Prostate gland (tissue), 2 donors: ENCODE measurements around the gene RAB6C. TPM values are rescaled to one million over a fixed set of nuclear protein-coding genes. Genes with fewer than 3 reads are reported as not detected.
"Not testable (repeated sequence)": the region's sequence is repeated elsewhere in the genome, so short reads cannot be mapped to it uniquely, and the experiment has no call there.

Experiments used
- DNase-seq: peaks from one replicate; pipeline ENCODE4 v3.0.0-alpha.2; 2019; ENCODE audit warnings: low spot score
- H3K27ac ChIP-seq, 2 donors: fragments of 200-600 bp; sonication (generic); 2 replicates each; pipeline ENCODE4 v1.5.1; 2017 to 2019
- H3K27me3 ChIP-seq: fragments of 200-600 bp; sonication (generic); replicated peaks from 2 replicates; pipeline ENCODE4 v1.5.1; 2019; ENCODE audit not compliant: insufficient read depth
- H3K36me3 ChIP-seq, 2 donors: fragments of 200-600 bp; sonication (generic); 1 replicate in 1 of 2; 2 replicates in 1 of 2; pipeline versions ENCODE4 v1.5.1 to v1.8.1; 2017 to 2019
- H3K4me1 ChIP-seq: fragments of 200-600 bp; sonication (generic); replicated peaks from 2 replicates; pipeline ENCODE4 v1.5.1; 2019
- H3K4me3 ChIP-seq, 2 donors: fragments of 200-600 bp; sonication (generic); 2 replicates each; pipeline ENCODE4 v1.5.1; 2017 to 2019
- H3K9me3 ChIP-seq: fragments of 200-600 bp; sonication (generic); 2 replicates; pipeline ENCODE4 v1.5.1; 2017
- POLR2A ChIP-seq: fragments of 450-650 bp; IDR thresholded peaks from one replicate; pipeline ENCODE4 v1.6.1; 2016; ENCODE audit warnings: antibody characterized with exemption, mild to moderate bottlenecking
- POLR2AphosphoS5 ChIP-seq: sonication (generic); formaldehyde crosslinking; IDR thresholded peaks from one replicate; pipeline ENCODE4 v1.6.1; 2017; ENCODE audit warnings: antibody characterized with exemption
- WGBS: methylation state at CpG from one replicate; pipeline ENCODE4 v1.1.5; 2018; 5-methylcytosine and 5-hydroxymethylcytosine counted together
- intact Hi-C: fragments of 100-400 bp; cut with DNase I; formaldehyde crosslinking; loops from one replicate; pipeline ENCODE4 v1.14.2; 2022
- total RNA-seq, 2 donors: library from RNA; depleted of rRNA; stranded (reverse); fragments of >200 nt; gene quantifications; one replicate each; pipeline ENCODE4 v1.1.0, GENCODE V29; 2016
- TF ChIP-seq, protein P1 (sequence below), 4 experiments: fragments of 200-600 bp in 2 of 4; fragments of 450-650 bp in 2 of 4; sonication (generic) in 2 of 4; IDR thresholded peaks; 1 replicate in 3 of 4; 2 replicates in 1 of 4; pipeline ENCODE4 v1.5.1; 2016 to 2019; ENCODE audit warnings: antibody characterized with exemption in 4 of 4, mild to moderate bottlenecking in 2 of 4, moderate library complexity in 2 of 4

RAB6C gene
- 1 to 10 TPM in 1 of 2 donors, under 1 TPM in 1; 0.87 to 2.4 TPM for total RNA-seq

DNA sequence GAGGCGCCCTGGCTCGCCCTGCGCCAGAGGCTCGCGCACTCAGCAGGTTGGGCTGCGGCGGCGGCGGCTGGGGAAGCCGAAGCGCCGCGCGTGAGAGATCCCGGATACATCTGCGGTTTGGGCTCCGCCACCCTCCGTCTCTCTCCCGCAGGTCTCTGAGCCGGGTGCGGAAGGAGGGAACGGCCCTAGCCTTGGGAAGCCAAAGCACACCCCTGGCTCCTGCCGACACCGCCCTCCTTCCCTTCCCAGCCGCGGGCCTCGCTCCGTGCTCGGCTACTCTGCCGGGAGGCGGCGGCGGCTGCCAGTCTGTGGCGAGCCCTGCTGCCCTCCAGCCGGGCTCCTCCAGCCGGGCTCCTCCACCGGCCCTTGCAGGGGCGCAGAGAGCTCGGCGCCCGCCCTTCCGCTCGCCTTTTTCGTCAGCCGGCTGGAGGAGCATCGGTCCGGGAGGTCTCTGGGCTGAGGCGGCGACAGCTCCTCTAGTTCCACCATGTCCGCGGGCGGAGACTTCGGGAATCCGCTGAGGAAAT is at the start of gene RAB6C:
Gene RAB6C (plus strand): TSS at position 38 of the 527 bp plus-strand sequence. CDS start 450 bp downstream, at position 488.
- Histone ChIP-seq H3K4me3 (peak within 1 kb of the TSS; percentile 28 to 48), H3K27ac (peak within 1 kb of the TSS; percentile 79 to 86)
- 1% methylated on average over 46 of the region's 54 CpGs for WGBS
- H3K9me3 ChIP-seq, H3K4me1 ChIP-seq, H3K27me3 ChIP-seq, intact Hi-C loops, H3K36me3 ChIP-seq: not testable (repeated sequence)
- DNase-seq, result peak; percentile 22

DNA sequence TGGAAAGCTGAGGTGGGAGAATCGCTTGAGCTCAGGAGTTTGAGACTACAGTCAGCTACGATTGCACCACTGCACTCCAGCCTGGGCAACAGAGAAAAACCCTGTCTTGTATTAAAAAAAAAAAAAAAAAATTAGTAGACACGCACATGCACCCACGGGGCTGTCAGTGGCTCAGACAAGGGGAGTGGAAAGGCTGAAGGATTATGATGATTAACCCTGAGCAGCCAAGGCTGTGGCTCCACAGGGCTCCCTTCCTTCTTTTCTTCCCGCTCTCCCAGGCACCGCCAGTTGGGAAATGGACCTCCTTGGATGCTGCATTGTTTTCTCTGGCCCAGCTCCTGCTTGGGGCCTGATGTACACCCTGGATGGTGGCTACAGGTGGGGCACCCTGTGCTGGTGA is 49.0 kb upstream of the RAB6C start:
- DNase-seq, result no peak
- TF ChIP-seq POLR2A, result no peak

DNA sequence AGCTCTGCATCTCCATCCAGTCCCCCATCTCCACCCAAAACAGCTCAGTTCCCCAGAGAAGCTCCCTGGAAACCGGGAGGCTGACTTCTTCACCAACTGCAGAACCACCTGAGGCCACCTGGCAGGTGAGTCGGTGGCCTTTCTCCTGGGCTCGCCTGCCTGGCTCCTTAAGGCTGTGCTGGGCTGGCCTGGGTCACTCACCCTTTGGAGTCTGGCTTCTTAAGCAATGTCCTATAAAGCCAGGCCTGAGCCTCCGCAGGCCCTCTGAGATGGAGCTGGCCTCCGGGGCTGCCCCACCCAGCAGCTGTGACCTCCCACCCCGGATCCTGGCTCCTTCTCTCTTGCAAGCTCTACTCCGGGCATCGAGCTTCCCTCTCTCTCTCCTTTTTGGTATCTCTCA is 46.1 kb upstream of the RAB6C start:
- 64% methylated on average over 8 of the region's 8 CpGs for WGBS
- H3K27ac ChIP-seq, H3K9me3 ChIP-seq, intact Hi-C loops, DNase-seq, H3K27me3 ChIP-seq, H3K4me3 ChIP-seq, H3K4me1 ChIP-seq, H3K36me3 ChIP-seq: not testable (repeated sequence)

More for the DNA sequence above, 49.0 kb upstream of the RAB6C start:
- H3K9me3 ChIP-seq, result no peaks in the 10 kb centered on the region
- no peak overlapping the region for H3K27ac ChIP-seq
- H3K4me3 ChIP-seq, result no peak overlapping the region
- no peaks in the 10 kb centered on the region for H3K27me3 ChIP-seq
- H3K36me3 ChIP-seq, result no peaks in the 10 kb centered on the region
- intact Hi-C loops, result no loop called here
- no peaks in the 10 kb centered on the region for H3K4me1 ChIP-seq
- WGBS, result 58% methylated on average over 6 of the region's 6 CpGs

DNA sequence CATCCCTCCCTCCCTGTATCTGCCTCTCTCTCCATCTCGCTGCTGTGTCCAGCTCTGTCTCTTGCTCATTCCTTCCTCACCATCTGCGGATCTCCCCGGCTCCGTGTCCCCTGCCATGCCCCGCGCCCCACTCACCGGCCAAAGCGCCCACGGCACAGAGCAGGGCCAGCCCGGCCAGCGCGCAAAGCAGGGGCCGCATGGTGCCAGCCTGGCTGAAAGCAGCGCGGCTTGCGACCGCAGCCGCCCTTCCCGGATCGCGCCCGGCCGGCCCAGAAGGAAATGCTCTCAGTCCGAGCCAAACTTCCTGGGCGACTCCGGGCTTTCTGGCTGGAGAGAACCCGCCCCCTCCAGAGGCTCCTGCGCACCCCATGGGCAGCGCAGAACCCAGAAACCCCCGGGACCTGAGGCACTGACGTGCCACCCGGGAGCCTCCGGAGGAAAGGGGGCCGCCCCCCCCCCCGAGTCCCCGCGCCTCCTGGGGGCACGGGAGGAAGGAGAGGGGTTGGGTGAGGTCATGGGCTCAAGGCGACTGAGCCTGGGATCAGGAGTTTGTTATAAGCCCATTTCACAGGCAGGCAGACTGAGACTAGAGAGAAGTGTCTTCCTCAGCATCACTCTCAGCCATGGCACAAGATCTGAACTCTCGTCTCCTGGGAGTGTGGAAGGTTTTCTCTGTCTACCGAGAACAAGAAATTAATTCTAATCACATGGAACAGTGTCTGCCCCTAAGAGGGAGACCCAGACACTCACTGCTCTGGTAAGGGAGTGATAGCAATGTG is 45.2 kb upstream of the RAB6C start:
- H3K36me3 ChIP-seq, result no peaks in the 10 kb centered on the region
- no peak overlapping the region for H3K27ac ChIP-seq
- H3K4me1 ChIP-seq, result no peaks in the 10 kb centered on the region
- TF ChIP-seq, protein P1, sequence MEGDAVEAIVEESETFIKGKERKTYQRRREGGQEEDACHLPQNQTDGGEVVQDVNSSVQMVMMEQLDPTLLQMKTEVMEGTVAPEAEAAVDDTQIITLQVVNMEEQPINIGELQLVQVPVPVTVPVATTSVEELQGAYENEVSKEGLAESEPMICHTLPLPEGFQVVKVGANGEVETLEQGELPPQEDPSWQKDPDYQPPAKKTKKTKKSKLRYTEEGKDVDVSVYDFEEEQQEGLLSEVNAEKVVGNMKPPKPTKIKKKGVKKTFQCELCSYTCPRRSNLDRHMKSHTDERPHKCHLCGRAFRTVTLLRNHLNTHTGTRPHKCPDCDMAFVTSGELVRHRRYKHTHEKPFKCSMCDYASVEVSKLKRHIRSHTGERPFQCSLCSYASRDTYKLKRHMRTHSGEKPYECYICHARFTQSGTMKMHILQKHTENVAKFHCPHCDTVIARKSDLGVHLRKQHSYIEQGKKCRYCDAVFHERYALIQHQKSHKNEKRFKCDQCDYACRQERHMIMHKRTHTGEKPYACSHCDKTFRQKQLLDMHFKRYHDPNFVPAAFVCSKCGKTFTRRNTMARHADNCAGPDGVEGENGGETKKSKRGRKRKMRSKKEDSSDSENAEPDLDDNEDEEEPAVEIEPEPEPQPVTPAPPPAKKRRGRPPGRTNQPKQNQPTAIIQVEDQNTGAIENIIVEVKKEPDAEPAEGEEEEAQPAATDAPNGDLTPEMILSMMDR (IDR thresholded peaks at IDR 0.05), result no peak
- no peak for TF ChIP-seq POLR2AphosphoS5
- TF ChIP-seq POLR2A, result no peak
- intact Hi-C loops, result no loop called here
- peak overlapping the region in 1 of 2 donors; percentile 17 for H3K4me3 ChIP-seq
- H3K27me3 ChIP-seq, result no peaks in the 10 kb centered on the region
- H3K9me3 ChIP-seq, result no peaks in the 10 kb centered on the region
- DNase-seq, result no peak
- whole genome bisulfite sequencing, result 5% methylated on average over 41 of the region's 41 CpGs

DNA sequence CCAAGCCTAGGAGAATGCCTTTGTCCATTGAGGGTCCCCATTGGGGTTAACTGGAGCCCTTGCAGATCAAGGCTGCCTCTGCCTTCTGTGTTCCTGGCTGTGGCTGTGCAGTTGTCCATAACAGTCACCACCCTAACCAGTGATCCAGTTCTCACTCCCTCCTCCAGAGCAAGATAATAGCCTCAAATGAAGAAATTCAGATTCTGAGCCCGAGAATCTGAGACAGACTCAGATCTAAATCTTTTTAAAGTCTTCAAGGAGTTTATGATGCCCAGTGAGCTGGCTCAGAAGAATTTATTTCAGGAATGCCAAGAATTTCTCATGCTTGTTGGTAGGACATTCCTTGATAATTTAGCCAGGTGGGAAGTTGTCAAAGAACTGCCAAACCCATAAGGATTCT is 44.3 kb upstream of the RAB6C start:
- intact Hi-C loops, result no loop called here
- no peak for TF ChIP-seq POLR2A
- TF ChIP-seq POLR2AphosphoS5, result no peak
- TF ChIP-seq, protein P1 (IDR thresholded peaks at IDR 0.05), result no peak
- Histone ChIP-seq H3K9me3 (no peaks in the 10 kb centered on the region), H3K36me3 (no peaks in the 10 kb centered on the region), H3K4me1 (no peaks in the 10 kb centered on the region), H3K27ac (no peak overlapping the region), H3K4me3 (no peak overlapping the region), H3K27me3 (no peaks in the 10 kb centered on the region)
- 39% methylated on average over 1 of the region's 1 CpG for WGBS
- no peak for DNase-seq

DNA sequence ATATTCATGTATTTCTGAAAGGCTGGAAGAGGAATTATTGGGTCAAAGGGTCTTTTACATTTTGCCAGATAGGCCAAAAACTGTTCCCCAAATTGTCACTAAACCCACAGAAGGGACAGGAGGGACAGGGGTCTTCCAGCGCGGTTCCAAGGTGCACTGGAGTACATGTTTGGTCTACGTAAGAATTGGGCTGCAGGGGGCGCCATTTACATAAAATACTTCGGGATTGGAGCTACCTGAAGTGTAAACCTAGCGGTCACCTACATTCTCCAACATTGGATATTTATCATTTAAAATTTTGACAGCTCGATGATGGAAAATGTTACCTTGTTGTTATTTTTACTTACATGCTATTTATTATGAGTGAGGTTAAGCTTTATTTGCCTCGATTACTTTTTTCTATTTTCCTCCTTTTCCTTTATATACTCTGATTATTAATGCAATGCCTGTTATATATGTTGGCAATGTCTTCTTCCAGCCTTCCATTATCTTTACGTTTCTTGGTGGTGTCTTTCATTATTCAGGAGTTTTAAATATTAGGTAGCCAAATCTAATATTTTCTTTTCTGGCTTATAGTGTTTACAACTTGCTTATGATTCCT is 43.0 kb upstream of the RAB6C start:
- TF ChIP-seq, protein P1 (IDR thresholded peaks at IDR 0.05), result peak in 2 of 4 experiments; percentile 50 to 60
- TF ChIP-seq POLR2AphosphoS5, result no peak
- H3K9me3 ChIP-seq, result no peaks in the 10 kb centered on the region
- peak; percentile 60 for DNase-seq
- intact Hi-C loops, result no loop called here
- no peaks in the 10 kb centered on the region for H3K4me1 ChIP-seq
- H3K27me3 ChIP-seq, result no peaks in the 10 kb centered on the region
- no peak overlapping the region for H3K4me3 ChIP-seq
- H3K36me3 ChIP-seq, result no peaks in the 10 kb centered on the region
- 36% methylated on average over 9 of the region's 9 CpGs for WGBS
- H3K27ac ChIP-seq, result no peak overlapping the region

DNA sequence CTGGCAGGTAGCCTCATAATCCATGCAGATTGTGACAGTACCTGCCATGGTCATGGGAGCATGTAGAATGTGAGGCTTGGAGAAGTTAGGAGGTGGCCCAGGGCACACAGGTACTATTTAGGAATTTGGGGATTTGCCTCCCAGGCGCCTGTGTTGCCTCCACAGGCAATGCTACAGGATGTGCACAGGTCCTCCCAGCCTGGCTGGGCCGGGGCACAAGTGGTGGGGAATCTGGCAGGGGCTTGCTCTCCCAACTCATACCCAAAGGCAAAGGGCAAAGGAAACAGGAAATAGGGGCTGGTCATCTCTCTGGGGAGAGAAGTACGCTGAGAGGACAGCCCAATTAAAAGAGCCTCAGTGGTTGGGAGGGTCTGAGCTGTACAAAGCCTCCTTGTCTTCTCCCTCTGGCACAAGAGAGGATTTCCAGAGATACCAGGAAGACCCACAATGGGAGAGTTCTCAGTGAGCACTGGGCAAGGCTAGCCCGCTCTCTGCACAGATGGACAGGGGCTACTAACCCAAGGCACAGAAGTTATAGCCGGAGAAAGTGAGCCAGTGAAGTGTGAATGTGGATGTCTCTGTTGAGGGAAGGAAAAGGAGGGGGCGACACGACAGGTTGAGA is 40.5 kb upstream of the RAB6C start:
- H3K9me3 ChIP-seq, H3K27ac ChIP-seq, H3K27me3 ChIP-seq, intact Hi-C loops, H3K4me3 ChIP-seq, H3K4me1 ChIP-seq, DNase-seq, H3K36me3 ChIP-seq: not testable (repeated sequence)
- WGBS, result 68% methylated on average over 7 of the region's 7 CpGs

DNA sequence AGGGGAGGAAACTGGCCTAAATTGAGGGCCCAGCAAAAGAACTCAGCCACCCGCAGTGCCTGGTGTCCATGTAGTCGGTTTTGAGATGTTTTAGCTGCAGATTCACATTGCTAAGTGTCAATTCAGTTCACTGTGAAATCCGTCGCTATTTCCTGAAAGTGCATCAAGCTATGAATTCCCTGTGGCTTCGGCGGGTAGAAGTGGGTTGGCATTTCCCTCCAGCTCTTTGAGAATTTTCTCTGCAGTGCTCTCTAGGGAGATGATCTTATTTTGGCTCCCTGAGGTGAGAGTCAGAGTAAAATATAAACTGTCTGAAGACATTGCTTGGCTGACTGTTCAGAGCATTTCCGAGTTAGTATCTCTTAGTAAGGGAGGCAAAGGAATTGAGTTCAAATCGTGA is 36.0 kb upstream of the RAB6C start:
- H3K27me3 ChIP-seq, DNase-seq, H3K36me3 ChIP-seq, intact Hi-C loops, H3K27ac ChIP-seq, H3K4me3 ChIP-seq, H3K9me3 ChIP-seq, H3K4me1 ChIP-seq: not testable (repeated sequence)
- 81% methylated on average over 8 of the region's 8 CpGs for WGBS
